ENCODE results near the gene TMEM91. TPM values are rescaled to one million over a fixed set of nuclear protein-coding genes. Genes with fewer than 3 reads are reported as not detected.

Gene TMEM91
- total RNA-seq: 10 to 100 TPM in 3 of 4 donors, 1 to 10 TPM in 1; 9.7 to 17.2 (median 14.1) TPM

GRCh38 chr19:41376241-41376997, at the start of gene TMEM91:
Gene TMEM91, plus strand, starts transcription at chr19:41376533. Its CDS starts 1,777 bp downstream, at chr19:41378310.
- WGBS: 6% methylated on average over 16 of the region's 47 CpGs
- Histone ChIP-seq H3K27me3 (no peaks in the 10 kb centered on the region), H3K4me3 (peak within 1 kb of the TSS; percentile 56 to 73 (median 64)), H3K36me3 (peaks cover 0 to 1% (median 0%) of the 10 kb centered on the region in 4 donors), H3K9me3 (no peaks in the 10 kb centered on the region), H3K27ac (replicated peaks in 1 of 4) (peak within 1 kb of the TSS; percentile 69 to 83 (median 72)), H3K4me1 (peaks cover 20 to 44% (median 38%) of the 10 kb centered on the region in 4 donors)
- DNase-seq (ENCODE audit: extremely low spot score): no peak
- TF ChIP-seq POLR2AphosphoS5 (IDR thresholded peaks at IDR 0.05): peak in 1 of 2 donors; percentile 16
- TF ChIP-seq POLR2A (IDR thresholded peaks at IDR 0.05; ENCODE audit: low read depth): no peak
- no peak for TF ChIP-seq EP300 (IDR thresholded peaks at IDR 0.05)
- intact Hi-C loops (cut with DNase I): no loop called here

- WGBS: 47% methylated on average over 12 of the region's 13 CpGs
These were observed 49.2 kb upstream of the TMEM91 start for GRCh38 chr19:41327076-41327575.

GRCh38 chr19:41327576-41328156, 48.7 kb upstream of the TMEM91 start:
- Histone ChIP-seq H3K4me3 (peak overlapping the region; percentile 13 to 46 (median 26)), H3K27ac (replicated peaks in 1 of 4) (peak overlapping the region; percentile 47 to 84 (median 59)), H3K4me1 (peaks cover 59 to 69% (median 63%) of the 10 kb centered on the region in 4 donors)

More at GRCh38 chr19:41327076-41327575, 49.2 kb upstream of the TMEM91 start:
- peak overlapping the region; percentile 13 to 46 (median 26) for H3K4me3 ChIP-seq
- intact Hi-C loops (cut with DNase I): no loop called here
- DNase-seq (ENCODE audit: extremely low spot score): no peak
- peaks cover 8 to 53% (median 44%) of the 10 kb centered on the region in 4 donors for H3K36me3 ChIP-seq
- H3K27ac ChIP-seq (replicated peaks in 1 of 4): peak overlapping the region; percentile 47 to 84 (median 59)
- H3K9me3 ChIP-seq: no peaks in the 10 kb centered on the region
- no peaks in the 10 kb centered on the region for H3K27me3 ChIP-seq
- H3K4me1 ChIP-seq: peaks cover 63 to 75% (median 68%) of the 10 kb centered on the region in 4 donors
- TF ChIP-seq POLR2AphosphoS5 (IDR thresholded peaks at IDR 0.05) (no peak), CTCF (IDR thresholded peaks at IDR 0.05) (no peak), POLR2A (IDR thresholded peaks at IDR 0.05; ENCODE audit: low read depth) (no peak)

GRCh38 chr19:41328157-41328841, 48.0 kb upstream of the TMEM91 start:
- peaks cover 52 to 63% (median 57%) of the 10 kb centered on the region in 4 donors for H3K4me1 ChIP-seq

More at GRCh38 chr19:41327576-41328156, 48.7 kb upstream of the TMEM91 start:
- no peaks in the 10 kb centered on the region for H3K27me3 ChIP-seq
- 57% methylated on average over 3 of the region's 33 CpGs for WGBS
- no peak for DNase-seq (ENCODE audit: extremely low spot score)
- intact Hi-C loops (cut with DNase I): no loop called here
- H3K36me3 ChIP-seq: peaks cover 9 to 53% (median 42%) of the 10 kb centered on the region in 4 donors
- H3K9me3 ChIP-seq: no peaks in the 10 kb centered on the region
- TF ChIP-seq EP300 (IDR thresholded peaks at IDR 0.05): no peak
- peak; percentile 24 to 40 for TF ChIP-seq POLR2AphosphoS5 (IDR thresholded peaks at IDR 0.05)

More at GRCh38 chr19:41328157-41328841, 48.0 kb upstream of the TMEM91 start:
- DNase-seq (ENCODE audit: extremely low spot score): no peak
- Histone ChIP-seq H3K27ac (replicated peaks in 1 of 4) (peak overlapping the region; percentile 47 to 84 (median 59)), H3K36me3 (peaks cover 9 to 49% (median 37%) of the 10 kb centered on the region in 4 donors), H3K9me3 (no peaks in the 10 kb centered on the region), H3K4me3 (peak overlapping the region in 3 of 4 donors; percentile 22 to 46 (median 29)), H3K27me3 (no peaks in the 10 kb centered on the region)
- intact Hi-C loops (cut with DNase I): no loop called here
- TF ChIP-seq POLR2A (IDR thresholded peaks at IDR 0.05; ENCODE audit: low read depth) (no peak), CTCF (IDR thresholded peaks at IDR 0.05) (no peak), POLR2AphosphoS5 (IDR thresholded peaks at IDR 0.05) (no peak), EP300 (IDR thresholded peaks at IDR 0.05) (no peak)
- WGBS: 46% methylated on average over 7 of the region's 22 CpGs

Measured in esophagus muscularis mucosa (tissue), 4 donors.